BE2C (cell line): ENCODE measurements around the gene RXYLT1.
A peak's percentile ranks its signal among the peaks of the same experiment; 100 is the strongest.

Source experiments
- DNase-seq: peaks from one replicate; pipeline ENCODE4 v3.0.0-alpha.2; 2020
- H3K27me3 ChIP-seq: fragments of 250-450 bp; sonication (Bioruptor Pico); 2 replicates; pipeline ENCODE4 v1.5.1; 2020; ENCODE audit warnings: mild to moderate bottlenecking
- H3K36me3 ChIP-seq: fragments of 250-450 bp; sonication (Bioruptor Pico); 2 replicates; pipeline ENCODE4 v1.5.1; 2020; ENCODE audit warnings: mild to moderate bottlenecking
- H3K4me1 ChIP-seq: fragments of 250-450 bp; sonication (Bioruptor Pico); 2 replicates; pipeline ENCODE4 v1.5.1; 2020
- H3K4me3 ChIP-seq: 2 replicates; pipeline ENCODE4 v1.5.1; 2011; ENCODE audit warnings: low read depth, low read length
- H3K9me3 ChIP-seq: fragments of 250-450 bp; sonication (Bioruptor Pico); 2 replicates; pipeline ENCODE4 v1.5.1; 2020
- CTCF ChIP-seq: IDR thresholded peaks from 2 replicates; pipeline ENCODE4 v1.5.1; 2012; ENCODE audit warnings: mild to moderate bottlenecking, low read depth, low read length

The RXYLT1 gene

GRCh38 chr12:63821781-63822251 is 42.1 kb downstream of the RXYLT1 start:
- Histone ChIP-seq H3K4me3 (no peak overlapping the region), H3K36me3 (no peaks in the 10 kb centered on the region), H3K4me1 (no peaks in the 10 kb centered on the region), H3K9me3 (no peaks in the 10 kb centered on the region), H3K27me3 (no peaks in the 10 kb centered on the region; the same call in 1 of the 2 replicates)
- no peak for DNase-seq
- TF ChIP-seq CTCF: no peak

- Histone ChIP-seq H3K27me3 (no peaks in the 10 kb centered on the region; the same call in 1 of the 2 replicates), H3K4me1 (no peaks in the 10 kb centered on the region), H3K36me3 (no peaks in the 10 kb centered on the region), H3K4me3 (no peak overlapping the region), H3K9me3 (no peaks in the 10 kb centered on the region)
- TF ChIP-seq CTCF: no peak
- DNase-seq: no peak
Observed at GRCh38 chr12:63822352-63822751, 42.6 kb downstream of the RXYLT1 start.

GRCh38 chr12:63823040-63823439 is 43.3 kb downstream of the RXYLT1 start:
- Histone ChIP-seq H3K4me3 (no peak overlapping the region), H3K9me3 (no peaks in the 10 kb centered on the region), H3K36me3 (no peaks in the 10 kb centered on the region), H3K4me1 (no peaks in the 10 kb centered on the region), H3K27me3 (no peaks in the 10 kb centered on the region; the same call in 1 of the 2 replicates)
- 0 out of 2 replicates have a peak, but pooled peaks have one; percentile 2 for TF ChIP-seq CTCF
- DNase-seq: no peak

- no peak overlapping the region for H3K4me3 ChIP-seq
- H3K27me3 ChIP-seq: no peaks in the 10 kb centered on the region
- no peaks in the 10 kb centered on the region for H3K36me3 ChIP-seq
- TF ChIP-seq CTCF: peak; percentile 94
- no peaks in the 10 kb centered on the region for H3K4me1 ChIP-seq
- H3K9me3 ChIP-seq: no peaks in the 10 kb centered on the region
- peak; percentile 18 for DNase-seq
Observed at GRCh38 chr12:63826006-63826585, 46.4 kb downstream of the RXYLT1 start.

- Histone ChIP-seq H3K4me1 (no peaks in the 10 kb centered on the region), H3K4me3 (no peak overlapping the region), H3K36me3 (no peaks in the 10 kb centered on the region), H3K27me3 (no peaks in the 10 kb centered on the region; the same call in 1 of the 2 replicates), H3K9me3 (no peaks in the 10 kb centered on the region)
- DNase-seq: no peak
- no peak for TF ChIP-seq CTCF
Observed at GRCh38 chr12:63828867-63829266, 49.2 kb downstream of the RXYLT1 start.

GRCh38 chr12:63836046-63836445 is 56.3 kb downstream of the RXYLT1 start:
- no peaks in the 10 kb centered on the region for H3K36me3 ChIP-seq
- no peaks in the 10 kb centered on the region for H3K9me3 ChIP-seq
- TF ChIP-seq CTCF: no peak
- H3K4me3 ChIP-seq: no peak overlapping the region
- DNase-seq: no peak
- no peaks in the 10 kb centered on the region; the same call in 1 of the 2 replicates for H3K27me3 ChIP-seq
- no peaks in the 10 kb centered on the region for H3K4me1 ChIP-seq
